ENCODE measurements around the gene KANSL1L.
A peak's percentile ranks its signal among the peaks of the same experiment; 100 is the strongest.

KANSL1L gene

DNA sequence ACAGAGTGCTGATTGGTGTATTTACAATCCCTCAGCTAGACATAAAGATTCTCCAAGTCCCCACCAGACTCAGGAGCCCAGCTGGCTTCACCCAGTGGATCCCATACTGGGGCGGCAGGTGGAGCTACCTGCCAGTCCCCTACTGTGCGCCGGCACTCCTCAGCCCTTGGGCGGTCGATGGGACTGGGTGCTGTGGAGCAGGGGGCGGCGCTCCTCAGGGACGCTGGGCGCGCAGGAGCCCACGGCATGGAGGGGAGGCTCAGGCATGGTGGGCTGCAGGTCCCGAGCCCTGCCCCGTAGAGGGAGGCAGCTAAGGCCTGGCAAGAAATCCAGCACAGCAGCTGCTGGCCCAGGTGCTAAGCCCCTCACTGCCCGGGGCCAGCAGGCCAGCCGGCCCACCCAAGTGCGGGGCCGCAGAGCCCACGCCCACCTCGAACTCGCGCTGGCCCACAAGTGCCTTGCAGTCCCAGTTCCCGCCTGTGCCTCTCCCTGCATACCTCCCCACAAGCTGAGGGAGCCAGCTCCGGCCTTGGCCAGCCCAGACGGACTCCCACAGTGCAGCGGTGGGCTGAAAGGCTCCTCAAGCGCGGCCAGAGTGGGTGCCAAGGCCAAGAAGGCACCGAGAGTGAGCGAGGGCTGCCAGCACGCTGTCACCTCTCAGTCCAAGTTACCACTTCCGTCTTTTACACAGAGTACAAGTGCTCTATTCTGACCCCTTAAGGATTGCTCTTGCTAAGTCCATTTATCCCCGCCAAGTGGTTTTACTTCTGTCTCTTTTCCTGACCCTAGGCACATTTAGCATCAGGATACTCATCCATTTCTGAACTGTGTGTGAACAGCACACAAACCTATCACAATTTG is 170.5 kb downstream of the KANSL1L start:
- Histone ChIP-seq H3K4ac (ENCODE audit: low read length) (no peak overlapping the region), H2BK120ac (ENCODE audit: low read depth, low read length) (no peak overlapping the region), H3K4me3 (ENCODE audit: low read length in 2 of 2) (no peak overlapping the region), H3K9ac (ENCODE audit: low read depth, low read length, poor library complexity) (no peak overlapping the region), H3K23ac (ENCODE audit: low read depth, low read length, poor library complexity) (no peak overlapping the region), H4K8ac (ENCODE audit: low read depth, low read length) (peak overlapping the region; percentile 43), H3K14ac (ENCODE audit: low read length) (no peak overlapping the region), H2AFZ (ENCODE audit: low read length) (peak overlapping the region; percentile 95), H3K9me3 (replicated peaks in 1 of 2; ENCODE audit: control insufficient read depth in 2 of 2, insufficient read depth in 1 of 2, low read depth in 1 of 2, low read length in 2 of 2) (no peaks in the 10 kb centered on the region), H3K36me3 (replicated peaks in 1 of 2; ENCODE audit: control insufficient read depth in 2 of 2, insufficient read depth in 2 of 2, low read length in 2 of 2) (peaks cover 0 to 24% of the 10 kb centered on the region in 2 donors), H3K27me3 (ENCODE audit: control insufficient read depth in 3 of 3, insufficient read depth in 3 of 3, low read depth in 1 of 3, low read length in 3 of 3) (no peaks in the 10 kb centered on the region), H3K79me1 (ENCODE audit: low read depth, low read length) (peaks cover 7% of the 10 kb centered on the region), H3K18ac (ENCODE audit: low read length) (no peak overlapping the region), H3K4me1 (ENCODE audit: control insufficient read depth in 2 of 2, insufficient read depth in 1 of 2, low read depth in 1 of 2, low read length in 2 of 2) (peaks cover 2 to 17% of the 10 kb centered on the region in 2 donors), H4K91ac (ENCODE audit: low read depth, low read length, poor library complexity) (no peak overlapping the region), H2AK5ac (ENCODE audit: low read depth, low read length) (no peak overlapping the region), H2BK12ac (ENCODE audit: low read length) (no peak overlapping the region), H3K4me2 (ENCODE audit: insufficient read depth, low read length, poor library complexity, severe bottlenecking) (no peak overlapping the region), H2BK15ac (ENCODE audit: low read length) (peak overlapping the region; percentile 26), H2BK5ac (ENCODE audit: low read length) (no peak overlapping the region), H3K27ac (replicated peaks; ENCODE audit: low read length) (no peak overlapping the region)
- no peak for DNase-seq (ENCODE audit: low spot score)
- no CpG with 5 or more reads among the region's 32 CpGs for WGBS, 2 donors (ENCODE audit: extremely low coverage in 2 of 2, insufficient read length in 2 of 2, insufficient replicate concordance in 1 of 2)

DNA sequence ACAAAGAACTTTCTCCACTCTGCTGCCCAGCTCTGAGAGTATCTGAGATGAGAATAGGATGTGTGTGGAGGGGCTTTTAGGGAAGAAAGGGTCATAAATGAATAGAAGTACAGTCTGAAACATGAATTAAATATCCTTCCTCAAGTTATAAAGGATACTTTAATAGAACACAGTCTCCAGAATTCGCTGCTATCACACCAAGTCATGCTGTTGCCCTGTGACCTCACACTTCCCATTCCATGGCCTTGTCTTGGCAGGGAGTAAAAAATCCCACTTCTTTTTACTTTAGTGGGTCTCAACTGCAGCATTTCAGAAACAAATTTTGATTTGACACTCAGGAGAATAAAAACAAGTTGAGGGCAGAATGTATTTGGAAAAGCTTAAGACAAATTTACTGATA is 172.6 kb downstream of the KANSL1L start:
- DNase-seq (ENCODE audit: low spot score): no peak
- Histone ChIP-seq H3K27ac (replicated peaks; ENCODE audit: low read length) (no peak overlapping the region), H4K91ac (ENCODE audit: low read depth, low read length, poor library complexity) (no peak overlapping the region), H3K27me3 (ENCODE audit: control insufficient read depth in 3 of 3, insufficient read depth in 3 of 3, low read depth in 1 of 3, low read length in 3 of 3) (no peaks in the 10 kb centered on the region), H2BK5ac (ENCODE audit: low read length) (no peak overlapping the region), H3K36me3 (replicated peaks in 1 of 2; ENCODE audit: control insufficient read depth in 2 of 2, insufficient read depth in 2 of 2, low read length in 2 of 2) (peaks cover 0 to 3% of the 10 kb centered on the region in 2 donors), H3K79me1 (ENCODE audit: low read depth, low read length) (peaks cover 6% of the 10 kb centered on the region), H2BK120ac (ENCODE audit: low read depth, low read length) (no peak overlapping the region), H3K9me3 (replicated peaks in 1 of 2; ENCODE audit: control insufficient read depth in 2 of 2, insufficient read depth in 1 of 2, low read depth in 1 of 2, low read length in 2 of 2) (no peaks in the 10 kb centered on the region), H3K4me1 (ENCODE audit: control insufficient read depth in 2 of 2, insufficient read depth in 1 of 2, low read depth in 1 of 2, low read length in 2 of 2) (peaks cover 0 to 9% of the 10 kb centered on the region in 2 donors), H3K14ac (ENCODE audit: low read length) (no peak overlapping the region), H2BK15ac (ENCODE audit: low read length) (no peak overlapping the region), H2AFZ (ENCODE audit: low read length) (no peak overlapping the region), H3K4ac (ENCODE audit: low read length) (no peak overlapping the region), H2AK5ac (ENCODE audit: low read depth, low read length) (no peak overlapping the region), H4K8ac (ENCODE audit: low read depth, low read length) (no peak overlapping the region), H2BK12ac (ENCODE audit: low read length) (no peak overlapping the region), H3K18ac (ENCODE audit: low read length) (no peak overlapping the region), H3K23ac (ENCODE audit: low read depth, low read length, poor library complexity) (no peak overlapping the region), H3K4me3 (ENCODE audit: low read length in 2 of 2) (no peak overlapping the region), H3K4me2 (ENCODE audit: insufficient read depth, low read length, poor library complexity, severe bottlenecking) (no peak overlapping the region), H3K9ac (ENCODE audit: low read depth, low read length, poor library complexity) (no peak overlapping the region)
- WGBS, 2 donors (ENCODE audit: extremely low coverage in 2 of 2, insufficient read length in 2 of 2, insufficient replicate concordance in 1 of 2): no CpG with 5 or more reads among the region's 1 CpG

DNA sequence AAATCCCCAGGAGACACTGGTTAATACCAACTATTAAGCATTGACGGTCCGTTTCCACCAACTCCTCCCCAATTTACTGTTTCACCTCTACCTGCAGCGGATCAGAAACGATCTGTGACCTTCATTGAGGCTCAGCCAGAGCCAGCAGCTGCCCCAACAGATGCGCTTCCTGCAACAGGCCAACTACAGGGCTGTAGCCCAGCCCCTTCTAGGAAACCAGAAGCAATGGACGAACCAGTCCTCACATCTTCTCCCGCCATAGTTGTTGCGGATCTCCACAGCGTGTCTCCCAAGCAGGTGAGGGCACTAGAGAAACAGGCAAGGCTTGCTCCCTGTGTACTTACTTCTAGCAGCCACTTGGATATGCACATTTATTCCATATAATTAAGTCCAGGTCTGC is 177.2 kb downstream of the KANSL1L start:
- no peaks in the 10 kb centered on the region for H3K4me1 ChIP-seq (ENCODE audit: control insufficient read depth in 2 of 2, insufficient read depth in 1 of 2, low read depth in 1 of 2, low read length in 2 of 2)
- H3K27me3 ChIP-seq (ENCODE audit: control insufficient read depth in 3 of 3, insufficient read depth in 3 of 3, low read depth in 1 of 3, low read length in 3 of 3): no peaks in the 10 kb centered on the region
- no peak overlapping the region for H2BK12ac ChIP-seq (ENCODE audit: low read length)
- H4K8ac ChIP-seq (ENCODE audit: low read depth, low read length): no peak overlapping the region
- no peak overlapping the region for H2AFZ ChIP-seq (ENCODE audit: low read length)
- H2BK15ac ChIP-seq (ENCODE audit: low read length): no peak overlapping the region
- H3K4me3 ChIP-seq (ENCODE audit: low read length in 2 of 2): no peak overlapping the region
- H2AK5ac ChIP-seq (ENCODE audit: low read depth, low read length): no peak overlapping the region
- H3K4me2 ChIP-seq (ENCODE audit: insufficient read depth, low read length, poor library complexity, severe bottlenecking): no peak overlapping the region
- H3K9ac ChIP-seq (ENCODE audit: low read depth, low read length, poor library complexity): no peak overlapping the region
- H3K23ac ChIP-seq (ENCODE audit: low read depth, low read length, poor library complexity): no peak overlapping the region
- no peaks in the 10 kb centered on the region for H3K36me3 ChIP-seq (replicated peaks in 1 of 2; ENCODE audit: control insufficient read depth in 2 of 2, insufficient read depth in 2 of 2, low read length in 2 of 2)
- no peak for DNase-seq (ENCODE audit: low spot score)
- peak overlapping the region; percentile 57 for H3K18ac ChIP-seq (ENCODE audit: low read length)
- no CpG with 5 or more reads among the region's 9 CpGs for WGBS, 2 donors (ENCODE audit: extremely low coverage in 2 of 2, insufficient read length in 2 of 2, insufficient replicate concordance in 1 of 2)
- no peak overlapping the region for H2BK5ac ChIP-seq (ENCODE audit: low read length)
- H4K91ac ChIP-seq (ENCODE audit: low read depth, low read length, poor library complexity): no peak overlapping the region
- H3K79me1 ChIP-seq (ENCODE audit: low read depth, low read length): no peaks in the 10 kb centered on the region
- no peak overlapping the region for H2BK120ac ChIP-seq (ENCODE audit: low read depth, low read length)
- no peak overlapping the region for H3K27ac ChIP-seq (replicated peaks; ENCODE audit: low read length)
- H3K4ac ChIP-seq (ENCODE audit: low read length): no peak overlapping the region
- no peak overlapping the region for H3K14ac ChIP-seq (ENCODE audit: low read length)
- H3K9me3 ChIP-seq (replicated peaks in 1 of 2; ENCODE audit: control insufficient read depth in 2 of 2, insufficient read depth in 1 of 2, low read depth in 1 of 2, low read length in 2 of 2): no peaks in the 10 kb centered on the region

GRCh38 chr2:209990838-209991237 is 180.4 kb downstream of the KANSL1L start:
- Histone ChIP-seq H3K27ac (replicated peaks; ENCODE audit: low read length) (no peak overlapping the region), H4K8ac (ENCODE audit: low read depth, low read length) (no peak overlapping the region), H3K4ac (ENCODE audit: low read length) (no peak overlapping the region), H2BK15ac (ENCODE audit: low read length) (no peak overlapping the region), H3K14ac (ENCODE audit: low read length) (no peak overlapping the region), H3K36me3 (replicated peaks in 1 of 2; ENCODE audit: control insufficient read depth in 2 of 2, insufficient read depth in 2 of 2, low read length in 2 of 2) (no peaks in the 10 kb centered on the region), H2BK120ac (ENCODE audit: low read depth, low read length) (no peak overlapping the region), H3K9ac (ENCODE audit: low read depth, low read length, poor library complexity) (no peak overlapping the region), H3K79me1 (ENCODE audit: low read depth, low read length) (no peaks in the 10 kb centered on the region), H2AK5ac (ENCODE audit: low read depth, low read length) (no peak overlapping the region), H3K9me3 (replicated peaks in 1 of 2; ENCODE audit: control insufficient read depth in 2 of 2, insufficient read depth in 1 of 2, low read depth in 1 of 2, low read length in 2 of 2) (no peaks in the 10 kb centered on the region), H3K18ac (ENCODE audit: low read length) (no peak overlapping the region), H4K91ac (ENCODE audit: low read depth, low read length, poor library complexity) (no peak overlapping the region), H3K4me1 (ENCODE audit: control insufficient read depth in 2 of 2, insufficient read depth in 1 of 2, low read depth in 1 of 2, low read length in 2 of 2) (no peaks in the 10 kb centered on the region), H2BK12ac (ENCODE audit: low read length) (no peak overlapping the region), H3K23ac (ENCODE audit: low read depth, low read length, poor library complexity) (no peak overlapping the region), H3K4me2 (ENCODE audit: insufficient read depth, low read length, poor library complexity, severe bottlenecking) (no peak overlapping the region), H2AFZ (ENCODE audit: low read length) (no peak overlapping the region), H3K27me3 (ENCODE audit: control insufficient read depth in 3 of 3, insufficient read depth in 3 of 3, low read depth in 1 of 3, low read length in 3 of 3) (no peaks in the 10 kb centered on the region), H3K4me3 (ENCODE audit: low read length in 2 of 2) (no peak overlapping the region), H2BK5ac (ENCODE audit: low read length) (no peak overlapping the region)
- DNase-seq (ENCODE audit: low spot score): no peak
- WGBS, 2 donors (ENCODE audit: extremely low coverage in 2 of 2, insufficient read length in 2 of 2, insufficient replicate concordance in 1 of 2): no CpG with 5 or more reads among the region's 2 CpGs
